ENCODE data around the gene ARPC1B. TPM values are rescaled to one million over a fixed set of nuclear protein-coding genes. Genes with fewer than 3 reads are reported as not detected.
"Not testable (repeated sequence)": the region's sequence is repeated elsewhere in the genome, so short reads cannot be mapped to it uniquely, and the experiment has no call there.

The ARPC1B gene
- 100 to 1,000 TPM; 434 to 595 (median 483) TPM for polyA plus RNA-seq (ENCODE audit: low read depth in 6 of 6)

DNA sequence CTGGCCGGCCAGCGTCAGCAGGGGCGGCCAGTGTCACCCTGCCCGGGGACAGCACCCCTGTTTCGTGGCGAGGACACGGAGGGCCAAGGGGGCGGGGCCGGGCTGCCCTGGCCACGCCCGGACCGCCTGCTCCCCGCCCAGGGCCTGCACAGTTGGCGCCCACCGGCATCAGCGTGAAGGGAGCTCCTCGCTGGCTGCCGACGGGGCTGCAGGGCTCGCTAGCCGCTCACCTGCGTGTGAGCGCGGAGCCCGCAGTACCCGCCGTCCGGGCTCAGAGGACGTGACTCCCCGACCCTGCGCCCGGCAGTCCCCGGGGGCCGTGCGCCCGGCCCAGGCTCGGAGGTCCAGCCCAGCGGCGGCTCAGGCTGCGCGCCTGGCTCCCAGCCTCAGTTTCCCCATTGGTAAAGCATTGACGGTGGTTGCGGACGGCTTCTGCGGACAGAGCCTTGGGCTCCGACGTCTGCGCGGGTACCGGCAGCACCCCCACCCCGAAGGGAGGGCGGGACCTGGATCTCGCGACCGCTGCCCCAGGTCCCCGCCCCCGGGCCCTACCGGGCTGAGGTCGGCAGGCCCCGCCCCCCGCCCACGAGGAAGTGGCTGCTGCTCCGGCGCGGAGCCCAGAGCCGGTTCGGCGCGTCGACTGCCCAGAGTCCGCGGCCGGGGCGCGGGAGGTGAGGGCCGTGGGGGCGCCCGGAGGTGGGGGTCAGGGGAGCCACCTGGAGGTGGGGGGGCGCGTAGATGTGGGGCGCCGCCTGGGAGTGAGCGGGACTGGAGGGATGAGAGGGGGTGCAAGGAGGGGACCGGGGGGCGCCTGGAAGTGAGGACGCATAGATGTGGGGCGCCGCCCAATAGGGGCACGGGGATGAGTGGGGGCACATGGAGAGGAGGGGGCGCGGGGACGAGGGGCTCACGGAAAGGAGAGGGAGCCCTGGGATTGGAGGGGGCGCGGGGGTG lies at the start of gene ARPC1B:
Gene ARPC1B, plus strand, starts transcription at position 620 of the 954 bp plus-strand sequence. CDS start 10,985 bp downstream, outside the sequence.
- DNase-seq (peak; percentile 80), ATAC-seq (ENCODE audit: low read depth in 2 of 2) (peak; percentile 79 to 80)
- Mint-ChIP-seq H3K36me3 (peaks cover 0 to 5% of the 10 kb centered on the region in 2 donors), H3K9me3 (no peaks in the 10 kb centered on the region), H3K4me1 (peaks cover 13 to 43% (median 30%) of the 10 kb centered on the region in 3 donors), H3K4me3 (peak within 1 kb of the TSS; percentile 78 to 93 (median 82)), H3K27ac (peak within 1 kb of the TSS; percentile 33 to 94 (median 78)), H3K27me3 (no peaks in the 10 kb centered on the region)

DNA sequence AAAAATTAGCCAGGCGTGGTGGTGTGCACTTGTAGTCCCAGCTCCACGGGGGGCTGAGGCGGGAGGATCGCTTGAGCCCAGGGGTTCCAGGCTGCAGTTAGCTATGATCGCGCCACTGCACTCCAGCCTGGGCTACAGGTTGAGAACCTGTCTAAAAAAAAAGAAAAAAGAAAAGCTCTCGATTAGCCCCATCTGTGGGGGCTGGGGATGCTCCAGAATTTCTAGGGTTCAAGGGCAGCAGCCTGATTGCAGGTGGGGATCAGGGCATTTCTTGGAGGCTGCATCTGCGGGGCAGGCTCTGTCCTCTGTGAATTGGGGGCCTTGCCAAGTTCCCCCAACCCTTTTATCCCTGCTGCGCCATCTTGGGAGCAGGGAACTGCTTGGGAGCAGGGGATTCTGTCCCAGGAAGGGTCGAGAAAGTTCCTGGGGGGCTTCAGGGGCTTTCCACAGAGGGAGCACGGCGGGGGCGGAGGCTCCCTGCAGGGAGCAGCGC lies 49.5 kb upstream of the ARPC1B start:
- peak overlapping the region; percentile 42 to 94 (median 89) for H3K27ac Mint-ChIP-seq
- no peak for DNase-seq
- no peaks in the 10 kb centered on the region for H3K27me3 Mint-ChIP-seq
- no peaks in the 10 kb centered on the region for H3K36me3 Mint-ChIP-seq
- H3K4me1 Mint-ChIP-seq: peaks cover 24 to 42% (median 32%) of the 10 kb centered on the region in 3 donors
- no peaks in the 10 kb centered on the region for H3K9me3 Mint-ChIP-seq
- H3K4me3 Mint-ChIP-seq: peak overlapping the region; percentile 82 to 98 (median 95)
- no peak for ATAC-seq (ENCODE audit: low read depth in 2 of 2)

DNA sequence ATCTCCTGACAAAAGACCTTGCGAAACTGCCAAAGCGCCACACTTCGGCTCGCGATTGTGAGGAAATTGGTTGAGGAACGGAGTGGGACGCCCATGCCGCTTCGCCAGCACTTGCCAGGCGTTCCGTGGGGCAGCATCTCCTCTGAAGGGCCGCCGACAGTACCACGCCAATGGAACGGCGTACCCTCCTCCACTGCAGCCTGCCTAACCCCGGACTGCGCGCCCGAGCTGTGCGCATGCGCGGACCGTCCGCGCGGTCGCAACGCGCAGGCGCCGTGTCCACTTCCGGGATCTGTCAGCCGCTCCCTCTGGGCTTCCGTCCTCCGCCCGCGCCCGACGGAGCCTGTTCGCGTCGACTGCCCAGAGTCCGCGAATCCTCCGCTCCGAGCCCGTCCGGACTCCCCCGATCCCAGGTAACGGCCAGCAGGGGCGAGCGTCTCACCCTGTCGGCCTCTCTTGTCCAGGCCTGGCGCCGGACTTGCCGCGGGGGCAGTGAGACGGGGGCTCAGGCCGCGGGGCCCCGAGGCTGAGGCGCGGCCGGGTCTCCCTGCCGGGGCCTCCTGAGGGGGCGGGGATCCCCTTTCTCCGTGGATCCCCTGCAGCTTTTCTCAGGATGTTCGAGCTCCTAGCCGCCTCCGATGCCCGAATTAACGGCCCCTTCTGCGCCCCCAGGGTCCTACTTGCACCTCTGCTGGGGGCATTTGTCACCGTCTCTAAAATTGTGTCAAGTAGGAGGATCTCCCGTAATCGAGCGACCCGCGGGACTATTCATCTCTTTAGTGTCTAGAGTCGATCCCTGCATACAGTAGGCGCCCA lies 48.7 kb upstream of the ARPC1B start, which contains the start of gene ARPC1A:
Gene ARPC1A, plus strand, starts transcription at position 307 of the 816 bp plus-strand sequence. CDS start 7,456 bp downstream, outside the sequence.
- Mint-ChIP-seq H3K36me3 (no peaks in the 10 kb centered on the region), H3K27me3 (no peaks in the 10 kb centered on the region), H3K4me3 (peak within 1 kb of the TSS; percentile 82 to 98 (median 95)), H3K4me1 (peaks cover 28 to 49% (median 37%) of the 10 kb centered on the region in 3 donors), H3K27ac (peak within 1 kb of the TSS; percentile 87 to 94 (median 94)), H3K9me3 (no peaks in the 10 kb centered on the region)
- ATAC-seq (ENCODE audit: low read depth in 2 of 2) (peak; percentile 94 to 95), DNase-seq (peak; percentile 90)

DNA sequence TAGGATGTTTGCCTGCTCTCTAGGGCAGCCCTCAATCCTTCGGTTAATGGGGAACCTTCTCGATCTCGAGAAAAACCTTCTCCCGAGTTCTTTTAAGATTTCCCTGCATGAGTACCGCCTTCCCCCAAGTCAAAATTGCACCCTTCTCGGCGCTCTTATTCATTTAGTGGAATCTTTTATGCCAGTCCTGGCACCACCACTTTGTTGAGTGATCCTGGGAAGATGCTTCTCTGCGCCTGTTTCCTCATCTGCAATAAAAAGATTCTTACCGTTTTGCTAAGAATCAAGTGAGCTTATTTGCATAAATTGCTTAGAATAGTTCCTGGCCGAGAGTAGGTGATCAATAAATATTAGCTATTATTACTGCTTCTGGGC lies 48.1 kb upstream of the ARPC1B start:
- Mint-ChIP-seq H3K9me3 (no peaks in the 10 kb centered on the region), H3K4me1 (peaks cover 28 to 55% (median 37%) of the 10 kb centered on the region in 3 donors), H3K4me3 (peak overlapping the region; percentile 82 to 98 (median 95)), H3K27me3 (no peaks in the 10 kb centered on the region), H3K36me3 (no peaks in the 10 kb centered on the region), H3K27ac (peak overlapping the region; percentile 85 to 94 (median 94))
- ATAC-seq (ENCODE audit: low read depth in 2 of 2) (no peak), DNase-seq (no peak)

DNA sequence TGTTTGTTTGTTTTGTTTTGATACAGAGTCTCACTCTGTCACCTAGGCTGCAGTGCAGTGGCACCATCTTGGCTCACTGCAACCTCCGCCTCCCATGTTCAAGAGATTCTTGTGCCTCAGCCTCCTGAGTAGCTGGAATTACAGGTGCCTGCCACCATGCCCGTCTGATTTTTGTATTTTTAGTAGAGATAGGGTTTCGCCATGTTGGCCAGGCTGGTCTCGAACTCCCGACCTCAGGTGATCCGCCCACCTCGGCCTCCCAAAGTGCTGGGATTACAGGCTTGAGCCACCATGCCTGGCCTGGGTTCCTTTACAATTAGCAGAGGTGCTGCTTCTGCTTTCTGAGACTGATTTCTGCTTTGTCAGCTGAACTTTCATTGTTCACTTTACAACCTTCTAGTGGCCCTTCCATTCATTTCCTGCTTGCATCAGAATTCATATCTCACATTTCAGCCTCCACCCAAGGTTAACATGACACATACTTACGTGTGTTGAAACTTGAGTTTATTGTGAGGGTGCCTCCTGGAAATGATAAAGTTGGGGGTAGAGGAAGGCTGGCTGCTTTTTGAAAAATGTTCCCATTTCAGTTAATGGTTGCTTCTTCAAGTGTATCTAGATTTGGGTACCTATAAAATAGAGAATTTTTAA lies 44.1 kb upstream of the ARPC1B start:
- H3K27me3 Mint-ChIP-seq; H3K36me3 Mint-ChIP-seq; H3K9me3 Mint-ChIP-seq; ATAC-seq (ENCODE audit: low read depth in 2 of 2); DNase-seq: not testable (repeated sequence)
- Mint-ChIP-seq H3K27ac (peak overlapping the region in 3 of 6 donors; percentile 56 to 79 (median 62)), H3K4me3 (peak overlapping the region in 3 of 8 donors; percentile 25 to 54 (median 50)), H3K4me1 (peaks cover 32 to 46% (median 37%) of the 10 kb centered on the region in 3 donors)

DNA sequence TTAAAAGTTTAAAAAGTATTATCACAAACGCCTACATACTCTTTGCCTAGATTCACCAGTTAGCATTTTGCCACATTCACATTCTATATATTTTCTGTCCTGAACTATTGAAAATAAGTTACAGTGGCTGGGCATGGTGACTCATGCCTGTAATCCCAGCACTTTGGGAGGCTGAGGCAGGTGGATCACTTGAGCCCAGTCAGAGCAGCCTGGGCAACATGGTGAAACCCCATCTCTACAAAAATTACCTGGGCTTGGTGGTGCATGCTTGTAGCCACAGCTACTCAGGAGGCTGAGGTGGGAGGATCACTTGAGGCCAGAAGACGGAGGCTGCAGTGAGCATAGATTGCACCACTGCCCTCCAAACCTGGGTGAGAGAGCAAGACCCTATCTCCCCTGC lies 43.5 kb upstream of the ARPC1B start:
- no peak overlapping the region for H3K27ac Mint-ChIP-seq
- H3K27me3 Mint-ChIP-seq: no peaks in the 10 kb centered on the region
- ATAC-seq (ENCODE audit: low read depth in 2 of 2) (no peak), DNase-seq (no peak)
- H3K4me3 Mint-ChIP-seq: peak overlapping the region in 1 of 8 donors; percentile 10
- H3K36me3 Mint-ChIP-seq: peaks cover 0 to 4% of the 10 kb centered on the region in 2 donors
- H3K9me3 Mint-ChIP-seq: no peaks in the 10 kb centered on the region
- H3K4me1 Mint-ChIP-seq: peaks cover 32 to 46% (median 37%) of the 10 kb centered on the region in 3 donors

DNA sequence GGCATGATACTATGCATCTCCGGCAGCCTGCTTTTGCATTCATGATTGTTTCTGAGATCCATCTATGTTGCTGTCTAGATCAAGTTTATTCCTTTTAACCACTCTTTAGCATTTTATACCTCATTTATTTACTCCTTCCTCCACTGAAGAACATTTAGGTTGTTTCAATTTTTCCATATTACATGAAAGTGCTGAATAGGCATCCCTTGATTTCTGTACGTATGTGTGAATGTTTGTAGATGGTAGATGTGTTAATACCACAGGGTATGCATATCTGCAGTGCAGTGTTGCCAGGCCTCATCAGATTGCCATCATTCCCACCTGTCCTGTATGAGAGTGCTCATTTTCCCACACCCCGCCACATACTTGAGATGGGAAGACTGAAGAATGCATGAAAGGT lies 34.9 kb upstream of the ARPC1B start:
- DNase-seq: no peak
- H3K4me1 Mint-ChIP-seq: peaks cover 0 to 7% (median 0%) of the 10 kb centered on the region in 3 donors
- H3K4me3 Mint-ChIP-seq: no peak overlapping the region
- no peak for ATAC-seq (ENCODE audit: low read depth in 2 of 2)
- H3K36me3 Mint-ChIP-seq: peaks cover 8 to 29% of the 10 kb centered on the region in 2 donors
- no peaks in the 10 kb centered on the region for H3K27me3 Mint-ChIP-seq
- H3K9me3 Mint-ChIP-seq: no peaks in the 10 kb centered on the region
- H3K27ac Mint-ChIP-seq: peak overlapping the region in 2 of 6 donors; percentile 23 to 41

DNA sequence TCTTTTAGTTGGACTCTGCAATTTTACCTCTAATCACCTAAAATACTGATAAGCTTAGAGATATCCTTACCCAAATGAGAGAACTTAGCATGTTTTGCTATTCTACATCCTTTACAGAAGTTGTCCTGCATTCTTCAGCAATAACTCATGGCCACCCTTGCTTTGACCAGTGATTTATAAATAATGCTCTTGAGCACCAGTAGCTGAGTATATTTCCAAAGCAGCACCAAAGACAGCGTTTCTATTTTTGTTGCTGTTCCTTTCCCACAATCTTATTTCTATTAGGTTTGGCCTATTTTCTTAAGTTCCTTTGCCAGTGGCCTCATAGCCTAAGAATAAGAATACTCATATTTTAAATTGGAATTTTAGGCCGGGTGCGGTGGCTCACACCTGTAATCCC lies 33.9 kb upstream of the ARPC1B start:
- peaks cover 8 to 32% of the 10 kb centered on the region in 2 donors for H3K36me3 Mint-ChIP-seq
- no peaks in the 10 kb centered on the region for H3K9me3 Mint-ChIP-seq
- H3K4me1 Mint-ChIP-seq: peaks cover 0 to 7% (median 0%) of the 10 kb centered on the region in 3 donors
- DNase-seq (no peak), ATAC-seq (ENCODE audit: low read depth in 2 of 2) (no peak)
- no peaks in the 10 kb centered on the region for H3K27me3 Mint-ChIP-seq
- H3K27ac Mint-ChIP-seq: no peak overlapping the region
- no peak overlapping the region for H3K4me3 Mint-ChIP-seq

DNA sequence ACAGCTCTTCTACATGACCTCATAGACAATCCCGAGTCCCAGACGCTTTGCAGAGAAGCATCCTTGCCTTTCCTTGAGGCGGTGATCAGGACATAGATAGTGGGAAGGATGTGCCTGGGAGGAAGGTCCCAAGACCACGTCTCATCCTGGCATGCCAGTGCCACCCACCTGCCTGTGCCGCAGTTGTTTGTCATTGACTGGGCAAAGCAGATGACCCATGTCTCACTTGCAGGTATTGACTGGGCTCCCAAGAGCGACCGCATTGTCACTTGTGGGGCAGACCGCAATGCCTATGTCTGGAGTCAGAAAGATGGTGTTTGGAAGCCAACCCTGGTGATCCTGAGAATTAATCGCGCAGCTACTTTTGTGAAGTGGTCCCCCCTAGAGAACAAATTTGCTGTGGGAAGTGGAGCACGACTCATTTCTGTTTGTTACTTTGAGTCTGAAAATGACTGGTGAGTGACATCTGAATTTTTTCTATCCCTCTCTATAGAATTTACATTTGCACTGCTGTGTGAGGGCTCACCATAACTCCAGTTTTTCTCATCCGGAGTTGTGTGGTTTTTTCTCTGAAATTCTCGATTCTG lies 30.4 kb upstream of the ARPC1B start:
- no peaks in the 10 kb centered on the region for H3K27me3 Mint-ChIP-seq
- peaks cover 0 to 7% (median 0%) of the 10 kb centered on the region in 3 donors for H3K4me1 Mint-ChIP-seq
- peaks cover 8 to 27% of the 10 kb centered on the region in 2 donors for H3K36me3 Mint-ChIP-seq
- ATAC-seq (ENCODE audit: low read depth in 2 of 2) (no peak), DNase-seq (no peak)
- H3K9me3 Mint-ChIP-seq: no peaks in the 10 kb centered on the region
- no peak overlapping the region for H3K4me3 Mint-ChIP-seq
- H3K27ac Mint-ChIP-seq: peak overlapping the region in 1 of 6 donors; percentile 19

DNA sequence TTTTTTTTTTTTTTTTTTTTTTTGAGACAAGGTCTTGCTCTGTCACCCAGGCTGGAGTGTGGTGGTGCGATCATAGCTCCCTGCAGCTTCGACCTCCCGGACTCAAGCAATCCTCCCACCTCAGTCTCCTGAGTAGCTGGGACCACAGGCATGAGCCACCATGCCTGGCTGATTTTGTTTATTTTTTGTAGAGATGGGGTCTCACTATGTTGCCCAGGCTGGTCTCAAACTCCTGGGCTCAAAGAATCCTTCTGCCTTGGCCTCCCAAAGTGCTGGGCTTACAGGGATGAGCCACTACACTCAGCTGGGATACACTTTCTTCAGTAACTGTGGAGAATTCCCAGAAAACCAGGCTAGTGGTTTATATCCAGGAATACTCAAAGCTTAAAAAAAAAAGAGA lies 23.9 kb upstream of the ARPC1B start:
- H3K36me3 Mint-ChIP-seq; H3K4me1 Mint-ChIP-seq; ATAC-seq (ENCODE audit: low read depth in 2 of 2); H3K4me3 Mint-ChIP-seq; DNase-seq; H3K27me3 Mint-ChIP-seq; H3K9me3 Mint-ChIP-seq: not testable (repeated sequence)
- H3K27ac Mint-ChIP-seq: peak overlapping the region in 2 of 6 donors; percentile 34 to 74

DNA sequence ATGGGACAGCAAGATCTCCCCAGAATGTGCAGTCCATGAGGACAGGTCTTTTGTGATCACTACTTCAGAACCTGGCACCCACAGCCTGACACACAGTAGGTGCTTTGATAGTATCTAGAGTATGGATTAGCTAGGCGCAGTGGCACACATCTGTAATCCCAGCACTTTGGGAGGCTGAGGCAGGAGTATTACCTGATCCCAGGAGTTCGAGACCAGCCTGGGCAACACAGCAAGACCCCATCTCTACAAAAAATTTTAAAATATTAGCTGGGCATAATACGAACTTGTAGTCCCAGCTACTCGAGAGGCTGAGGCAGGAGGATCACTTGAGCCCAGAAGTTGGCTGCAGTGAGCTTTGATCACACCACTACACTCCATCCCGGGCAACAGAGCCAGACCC lies 22.3 kb upstream of the ARPC1B start:
- ATAC-seq (ENCODE audit: low read depth in 2 of 2) (no peak), DNase-seq (no peak)
- Mint-ChIP-seq H3K36me3 (peaks cover 6% of the 10 kb centered on the region in 2 donors), H3K27ac (peak overlapping the region in 2 of 6 donors; percentile 41 to 66), H3K4me1 (no peaks in the 10 kb centered on the region), H3K27me3 (no peaks in the 10 kb centered on the region), H3K9me3 (no peaks in the 10 kb centered on the region), H3K4me3 (no peak overlapping the region)

DNA sequence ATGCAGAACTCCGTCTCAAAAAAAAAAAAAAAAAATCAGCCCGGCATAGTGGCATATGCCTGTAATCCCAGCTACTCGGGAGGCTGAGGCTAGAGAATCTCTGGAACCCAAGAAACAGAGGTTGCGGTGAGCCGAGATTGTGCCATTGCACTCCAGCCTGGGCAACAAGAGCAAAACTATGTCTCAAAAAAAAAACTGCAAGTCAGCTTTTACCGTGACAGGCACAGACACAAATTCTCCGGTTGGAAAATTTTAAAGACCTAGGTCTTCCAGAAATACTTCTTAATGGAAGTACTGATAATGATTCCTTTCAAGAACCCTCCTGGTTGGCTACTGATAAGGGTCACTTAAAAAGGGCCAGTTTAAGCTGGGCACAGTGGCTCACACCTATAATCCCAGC lies 19.4 kb upstream of the ARPC1B start:
- peaks cover 11 to 18% of the 10 kb centered on the region in 2 donors for H3K36me3 Mint-ChIP-seq
- H3K9me3 Mint-ChIP-seq: no peaks in the 10 kb centered on the region
- peak overlapping the region in 1 of 6 donors; percentile 65 for H3K27ac Mint-ChIP-seq
- H3K27me3 Mint-ChIP-seq: no peaks in the 10 kb centered on the region
- no peak for ATAC-seq (ENCODE audit: low read depth in 2 of 2)
- DNase-seq: no peak
- no peaks in the 10 kb centered on the region for H3K4me1 Mint-ChIP-seq
- no peak overlapping the region for H3K4me3 Mint-ChIP-seq
